ENCODE results near the gene FCRLA.

FCRLA gene

DNA sequence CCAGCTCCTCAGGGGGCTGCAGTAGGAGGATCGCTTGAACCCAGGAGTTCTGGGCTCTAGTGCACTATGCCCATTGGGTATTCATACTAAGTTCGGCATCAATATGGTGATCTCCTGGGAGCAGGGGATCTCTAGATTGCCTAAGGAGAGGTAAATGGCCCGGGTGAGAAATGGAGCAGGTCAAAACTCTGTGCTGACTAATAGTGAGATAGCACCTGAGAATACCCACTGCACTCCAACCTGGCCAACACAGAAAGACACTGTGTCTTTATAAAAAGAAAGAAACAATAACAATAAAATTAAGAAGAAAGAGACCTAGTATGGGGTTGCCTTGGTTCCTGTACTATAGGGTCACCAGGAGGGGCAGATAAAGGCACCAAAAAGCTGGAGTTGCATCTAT lies 28.8 kb downstream of the FCRLA start:
- DNase-seq = no peak

- peak; percentile 57 for DNase-seq
Measured at GRCh38 chr1:161736335-161736969, 29.4 kb downstream of the FCRLA start.

DNA sequence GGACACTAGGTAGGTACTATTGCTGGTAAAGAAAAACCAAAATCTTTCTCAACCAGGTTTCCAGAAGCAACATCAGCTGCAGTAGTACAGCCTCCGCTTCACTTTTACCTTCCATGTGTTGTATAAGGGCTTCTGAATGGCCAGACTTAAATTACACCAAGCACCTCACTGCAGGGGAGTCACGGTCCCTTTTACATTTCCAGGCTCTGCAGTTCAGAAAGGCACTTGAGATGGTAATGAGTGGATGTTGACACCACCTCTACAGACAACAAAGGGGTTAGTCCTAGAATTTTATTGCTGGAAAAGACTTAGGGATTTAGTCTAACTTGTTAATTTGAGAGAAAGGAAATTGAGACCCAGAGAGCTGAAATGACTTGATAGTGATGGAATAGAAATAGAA lies 30.6 kb downstream of the FCRLA start:
- no peak for DNase-seq

- peak; percentile 82 for DNase-seq
Measured at GRCh38 chr1:161738627-161739287, 31.7 kb downstream of the FCRLA start.

- DNase-seq = no peak
Measured at GRCh38 chr1:161739865-161740566, 33.0 kb downstream of the FCRLA start.

- DNase-seq = no peak
Measured at GRCh38 chr1:161740921-161741320, 33.9 kb downstream of the FCRLA start.

DNA sequence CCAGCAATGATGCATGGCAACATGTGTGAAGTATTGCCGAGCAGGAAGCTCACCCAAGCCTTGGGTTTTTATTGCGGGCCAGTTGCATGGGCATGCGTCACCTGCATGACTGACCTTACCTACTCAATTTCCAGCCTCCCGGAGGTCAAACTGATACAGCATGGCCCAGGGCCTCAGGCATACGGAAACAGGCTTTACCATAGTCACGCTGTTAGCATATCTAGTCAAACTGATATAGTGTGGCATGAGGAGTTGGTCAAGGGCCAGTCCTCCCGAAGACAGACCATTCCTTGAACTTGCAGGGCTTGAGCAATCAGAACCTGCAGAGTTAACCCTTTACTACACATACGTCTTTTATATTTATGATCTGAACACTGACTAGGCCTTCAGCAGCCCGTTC lies 36.2 kb downstream of the FCRLA start:
- no peak for DNase-seq

DNA sequence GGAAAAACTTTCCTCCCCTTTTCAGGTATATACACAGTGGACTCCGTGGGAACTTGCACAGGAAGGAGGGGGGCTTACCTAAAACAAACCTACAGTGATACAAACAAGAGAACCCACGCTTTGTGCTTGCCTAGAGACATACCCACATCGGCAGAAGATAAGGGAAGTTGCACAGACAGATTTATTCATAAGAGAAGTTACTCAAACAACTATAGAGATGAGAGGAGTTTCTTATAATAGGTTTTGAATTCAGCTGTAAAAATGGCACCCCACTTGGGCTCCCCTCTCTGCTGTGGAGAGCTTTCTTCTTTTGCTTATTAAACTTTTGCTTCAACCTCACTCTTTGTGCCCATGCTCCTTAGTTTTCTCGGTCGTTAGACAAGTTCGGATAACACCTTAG lies 40.8 kb downstream of the FCRLA start:
- no peak for DNase-seq

DNA sequence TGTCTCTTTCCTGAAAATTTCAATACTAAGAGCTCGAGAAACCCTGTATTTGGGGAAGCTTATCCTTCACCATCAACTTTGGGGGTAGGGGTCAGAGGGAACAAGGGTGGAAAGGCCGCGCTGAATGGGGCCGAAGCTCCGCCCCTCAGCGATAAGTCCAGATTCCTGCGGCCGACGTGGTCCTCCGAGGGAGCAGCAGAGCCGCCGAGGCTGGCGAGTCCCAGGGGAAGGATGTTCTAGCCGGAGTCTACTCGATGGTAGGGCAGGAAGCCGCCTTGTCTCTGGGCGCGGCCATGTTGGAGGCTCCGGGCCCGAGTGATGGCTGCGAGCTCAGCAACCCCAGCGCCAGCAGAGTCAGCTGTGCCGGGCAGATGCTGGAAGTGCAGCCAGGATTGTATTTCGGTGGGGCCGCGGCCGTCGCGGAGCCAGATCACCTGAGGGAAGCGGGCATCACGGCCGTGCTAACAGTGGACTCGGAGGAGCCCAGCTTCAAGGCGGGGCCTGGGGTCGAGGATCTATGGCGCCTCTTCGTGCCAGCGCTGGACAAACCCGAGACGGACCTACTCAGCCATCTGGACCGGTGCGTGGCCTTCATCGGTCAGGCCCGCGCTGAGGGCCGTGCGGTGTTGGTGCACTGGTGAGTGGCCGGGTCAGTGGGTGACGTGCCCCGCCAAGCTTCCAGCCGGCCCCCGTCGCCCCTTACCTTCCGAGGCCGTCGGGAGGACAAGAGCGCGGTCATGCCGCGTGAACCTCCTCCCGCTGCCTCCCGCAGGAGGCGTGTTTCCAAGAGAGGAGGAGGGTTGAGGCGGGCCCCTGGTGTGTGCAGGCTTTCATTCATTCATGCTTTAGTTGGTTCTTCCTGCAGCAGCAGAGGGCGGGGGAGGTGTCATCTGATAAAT lies 42.7 kb downstream of the FCRLA start, which contains the start of gene DUSP12:
TSS of gene DUSP12 (plus strand) at position 278 of the 899 bp plus-strand sequence. CDS start at position 294, 16 bp downstream.
- DNase-seq = peak; percentile 95

GRCh38 chr1:161763522-161764098 lies 56.6 kb downstream of the FCRLA start:
- DNase-seq = peak; percentile 16
